GM18526 (cell line): Measurements from ENCODE around the gene ALPL.

Experiments
- POLR2A ChIP-seq: IDR thresholded peaks from 3 replicates; pipeline ENCODE4 v1.6.1; 2011; ENCODE audit not compliant: insufficient read length; ENCODE audit errors: extremely low read depth

ALPL gene

GRCh38 chr1:21562896-21563295, 53.7 kb downstream of the ALPL start:
- TF ChIP-seq POLR2A: no peak

- TF ChIP-seq POLR2A: no peak
Measured at GRCh38 chr1:21563971-21564370, 54.7 kb downstream of the ALPL start.

DNA sequence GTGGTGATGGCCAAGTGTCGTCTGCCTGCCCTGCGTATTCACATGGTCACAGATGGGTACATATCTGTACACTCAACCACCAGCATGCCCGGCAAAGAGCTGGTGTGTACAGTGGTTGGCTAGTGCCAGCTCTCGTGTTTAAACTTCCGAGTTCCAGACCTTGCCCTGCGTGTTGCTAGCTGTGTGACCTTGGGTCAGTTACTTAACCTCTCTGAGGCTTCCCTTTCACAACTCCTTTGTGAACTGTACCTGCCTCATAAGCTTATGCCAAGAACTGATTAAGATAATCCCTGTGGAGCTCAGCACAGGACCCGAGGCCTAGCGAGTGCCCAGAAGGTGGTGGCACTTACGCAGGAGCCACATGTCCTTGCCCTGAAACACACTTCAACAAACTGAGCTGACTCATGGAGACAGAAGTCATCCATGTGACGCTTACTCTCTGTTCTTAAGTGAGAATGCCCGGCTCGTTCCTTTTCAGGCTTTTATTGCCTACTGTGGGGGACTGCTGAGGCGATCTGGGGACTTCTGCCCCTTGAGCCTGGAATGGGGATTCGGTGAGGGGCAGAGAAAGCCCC, 55.4 kb downstream of the ALPL start:
- TF ChIP-seq POLR2A: no peak

GRCh38 chr1:21565285-21565684, 56.1 kb downstream of the ALPL start:
- TF ChIP-seq POLR2A: no peak

GRCh38 chr1:21567241-21568005, 58.2 kb downstream of the ALPL start:
- no peak for TF ChIP-seq POLR2A

DNA sequence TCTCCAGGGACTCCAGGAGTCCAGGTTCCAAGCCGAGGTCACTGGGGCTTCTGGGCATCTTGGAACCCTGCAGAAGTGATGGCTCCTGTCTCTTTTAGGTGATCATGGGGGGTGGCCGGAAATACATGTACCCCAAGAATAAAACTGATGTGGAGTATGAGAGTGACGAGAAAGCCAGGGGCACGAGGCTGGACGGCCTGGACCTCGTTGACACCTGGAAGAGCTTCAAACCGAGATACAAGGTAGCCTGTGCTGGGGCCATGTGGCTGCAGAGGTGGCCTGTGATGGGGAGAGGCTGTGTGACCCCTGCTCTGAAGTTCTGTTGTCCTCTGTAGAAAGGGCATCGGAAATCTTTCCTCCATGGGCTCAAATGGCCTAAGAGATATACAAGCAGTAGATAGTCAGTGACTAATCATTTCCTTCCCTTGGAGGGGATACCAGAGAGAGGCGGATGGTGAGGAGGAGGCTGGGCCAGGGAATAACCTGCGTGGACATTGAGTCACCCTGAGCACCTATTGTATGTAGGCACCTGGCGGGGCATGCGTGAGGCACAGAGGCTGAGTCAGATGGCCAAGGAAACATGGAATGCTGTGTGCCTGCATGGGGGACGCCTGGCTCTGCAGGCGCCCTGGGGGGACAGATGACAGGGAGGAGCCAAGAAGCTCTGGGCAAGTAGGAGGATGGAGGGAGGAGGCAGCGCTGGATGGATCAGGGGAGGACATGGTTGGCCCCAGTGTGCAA, 59.0 kb downstream of the ALPL start:
- no peak for TF ChIP-seq POLR2A

DNA sequence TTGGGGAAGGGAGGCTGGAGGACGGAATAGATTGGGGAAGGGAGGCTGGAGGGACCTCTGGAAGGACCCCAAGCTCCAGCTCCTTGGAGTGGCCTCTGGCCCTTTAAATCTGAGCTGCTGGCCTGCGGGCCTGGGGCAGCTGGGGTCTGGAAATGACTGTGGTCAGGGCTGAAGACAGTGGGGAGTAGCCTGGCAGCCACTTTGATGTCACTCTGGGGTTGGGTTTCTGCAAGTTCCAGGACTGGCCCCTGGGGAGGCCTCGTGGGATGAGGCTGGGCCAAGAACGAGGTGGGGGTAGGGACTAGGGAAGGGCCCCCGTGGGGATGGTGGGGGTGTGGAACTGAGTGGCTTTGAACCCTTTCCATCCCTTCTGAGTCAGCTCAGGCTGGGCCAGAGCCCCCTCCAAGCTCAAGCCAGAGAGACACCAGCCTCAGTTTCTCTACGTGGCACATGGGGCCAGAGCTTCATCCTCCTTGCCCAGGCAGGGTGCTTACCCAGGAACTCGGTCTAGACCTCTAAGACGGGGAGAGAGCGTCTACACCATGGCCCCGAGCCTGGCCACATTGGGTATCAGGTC, 59.7 kb downstream of the ALPL start:
- TF ChIP-seq POLR2A: no peak

DNA sequence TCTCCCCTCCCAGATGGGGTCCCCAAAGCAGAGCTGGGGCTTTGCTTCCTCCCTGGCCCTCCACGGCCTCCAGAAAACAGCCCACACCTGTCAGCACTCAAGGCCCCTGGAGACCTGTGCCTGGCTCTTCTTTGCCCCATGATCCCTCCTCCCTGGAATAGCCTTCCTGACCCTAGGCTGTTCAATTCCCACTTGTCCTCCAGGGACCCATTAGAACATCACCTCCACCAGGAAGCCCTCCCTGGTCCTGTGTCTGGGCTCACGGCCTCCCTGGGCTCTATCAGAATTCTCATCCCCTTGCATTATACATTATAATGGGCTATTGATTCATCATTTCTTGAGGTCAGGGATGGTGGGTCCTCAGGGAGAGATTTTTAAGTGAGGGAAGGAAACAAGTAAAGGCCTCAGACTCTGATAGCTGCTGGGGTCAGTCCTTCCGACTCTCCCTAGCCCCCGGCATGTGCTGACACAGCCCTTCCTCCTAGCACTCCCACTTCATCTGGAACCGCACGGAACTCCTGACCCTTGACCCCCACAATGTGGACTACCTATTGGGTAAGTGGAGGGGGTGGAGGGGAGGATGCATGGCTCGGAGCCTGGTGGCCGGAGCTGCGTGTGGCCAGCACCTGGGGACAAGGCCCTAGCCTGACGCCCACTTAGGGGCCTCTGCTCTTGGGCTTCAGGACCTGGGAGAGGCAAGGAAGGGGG, 60.8 kb downstream of the ALPL start:
- TF ChIP-seq POLR2A: no peak

DNA sequence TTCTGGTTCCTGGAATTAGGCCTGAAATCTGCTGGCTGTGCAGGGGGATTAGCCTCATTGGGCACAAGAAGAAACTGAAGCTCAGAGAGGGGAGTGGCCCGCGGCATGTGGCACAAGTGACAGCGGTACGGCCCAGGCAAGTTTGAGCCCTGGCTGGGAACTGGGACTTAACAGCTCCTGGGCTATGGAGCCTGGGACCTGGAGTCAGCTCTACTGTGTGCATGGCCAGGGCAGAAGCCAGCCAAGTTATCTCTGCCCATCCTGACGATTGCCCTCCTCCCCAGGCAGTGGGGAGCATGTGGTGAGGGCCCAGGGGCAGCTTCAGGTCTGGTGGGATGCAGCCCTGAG, 61.3 kb downstream of the ALPL start:
- TF ChIP-seq POLR2A: no peak

DNA sequence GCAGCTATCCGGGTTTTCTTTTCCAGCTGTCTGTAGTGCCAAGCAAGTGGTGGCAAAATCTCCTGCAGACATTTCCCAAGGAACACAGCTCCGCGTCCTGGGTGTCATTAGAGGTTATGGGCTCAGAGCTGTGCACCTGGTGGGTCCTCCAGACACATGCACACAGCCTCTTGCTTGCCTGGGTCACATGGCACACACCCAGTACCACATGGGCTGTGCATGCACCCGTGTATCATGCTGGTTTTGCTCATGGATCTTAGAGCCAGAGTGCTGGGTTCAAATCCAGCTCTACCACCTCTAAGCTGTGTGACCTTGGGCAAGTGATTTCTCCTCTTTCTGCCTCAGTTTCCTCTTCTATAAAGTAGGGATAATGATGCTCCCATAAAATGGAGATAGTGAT, 61.7 kb downstream of the ALPL start:
- no peak for TF ChIP-seq POLR2A

DNA sequence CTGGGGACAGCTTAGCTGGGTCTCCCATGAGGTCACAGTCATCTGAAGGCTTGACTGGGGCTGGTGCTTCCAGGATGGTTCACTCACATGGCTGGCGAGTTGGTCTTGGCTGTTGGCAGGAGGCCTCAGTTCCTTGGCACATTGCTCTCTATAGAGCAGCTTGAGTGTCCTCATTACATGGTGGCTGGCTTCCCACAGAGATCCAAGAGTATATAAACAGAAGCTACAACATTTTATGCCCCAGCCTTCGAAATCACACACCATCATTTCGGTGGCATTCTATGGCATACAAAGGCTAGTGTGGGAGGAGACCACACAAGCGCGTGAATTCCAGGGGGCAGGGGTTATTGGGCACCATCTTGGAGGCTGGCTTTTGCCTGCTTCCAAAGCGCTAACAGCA, 63.0 kb downstream of the ALPL start:
- TF ChIP-seq POLR2A: no peak

DNA sequence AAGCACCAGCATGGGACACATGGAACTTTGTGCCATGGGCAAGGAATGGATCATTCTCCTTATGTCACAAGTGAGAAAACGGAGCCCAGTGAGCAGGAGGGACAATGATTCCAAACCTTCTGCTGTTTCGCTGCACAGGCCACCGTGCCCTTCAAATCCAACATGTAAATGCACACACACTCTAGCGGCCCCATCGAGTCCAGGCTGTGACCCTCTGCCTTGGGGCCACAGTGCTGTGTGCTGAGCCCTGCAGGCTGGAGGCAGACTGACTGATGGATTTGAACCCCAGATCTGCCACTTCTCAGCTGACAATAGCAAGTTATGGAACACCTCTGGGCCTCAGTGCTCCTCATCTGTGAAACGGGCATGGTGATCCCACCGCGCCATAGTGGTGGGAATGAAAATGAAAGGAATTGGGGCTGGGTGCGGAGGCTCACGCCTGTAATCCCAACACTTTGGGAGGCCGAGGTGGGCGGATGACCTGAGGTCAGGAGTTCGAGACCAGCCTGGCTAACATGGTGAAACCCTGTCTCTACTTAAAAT, 63.6 kb downstream of the ALPL start:
- no peak for TF ChIP-seq POLR2A

DNA sequence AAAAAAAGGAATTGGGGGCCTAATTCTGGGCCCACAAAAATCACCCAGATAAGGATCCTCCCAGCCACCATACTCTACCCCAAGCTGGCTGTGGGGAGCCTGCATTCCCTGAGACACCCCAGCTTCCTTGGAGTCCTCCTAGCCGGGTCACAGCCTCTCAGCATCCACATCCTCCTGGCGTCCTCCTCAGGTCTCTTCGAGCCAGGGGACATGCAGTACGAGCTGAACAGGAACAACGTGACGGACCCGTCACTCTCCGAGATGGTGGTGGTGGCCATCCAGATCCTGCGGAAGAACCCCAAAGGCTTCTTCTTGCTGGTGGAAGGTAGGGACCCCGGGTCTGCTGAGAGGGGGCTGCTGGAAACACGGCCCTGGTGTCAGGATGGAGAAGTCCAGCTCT, 64.3 kb downstream of the ALPL start:
- no peak for TF ChIP-seq POLR2A

GRCh38 chr1:21573971-21574465, 64.8 kb downstream of the ALPL start:
- no peak for TF ChIP-seq POLR2A

DNA sequence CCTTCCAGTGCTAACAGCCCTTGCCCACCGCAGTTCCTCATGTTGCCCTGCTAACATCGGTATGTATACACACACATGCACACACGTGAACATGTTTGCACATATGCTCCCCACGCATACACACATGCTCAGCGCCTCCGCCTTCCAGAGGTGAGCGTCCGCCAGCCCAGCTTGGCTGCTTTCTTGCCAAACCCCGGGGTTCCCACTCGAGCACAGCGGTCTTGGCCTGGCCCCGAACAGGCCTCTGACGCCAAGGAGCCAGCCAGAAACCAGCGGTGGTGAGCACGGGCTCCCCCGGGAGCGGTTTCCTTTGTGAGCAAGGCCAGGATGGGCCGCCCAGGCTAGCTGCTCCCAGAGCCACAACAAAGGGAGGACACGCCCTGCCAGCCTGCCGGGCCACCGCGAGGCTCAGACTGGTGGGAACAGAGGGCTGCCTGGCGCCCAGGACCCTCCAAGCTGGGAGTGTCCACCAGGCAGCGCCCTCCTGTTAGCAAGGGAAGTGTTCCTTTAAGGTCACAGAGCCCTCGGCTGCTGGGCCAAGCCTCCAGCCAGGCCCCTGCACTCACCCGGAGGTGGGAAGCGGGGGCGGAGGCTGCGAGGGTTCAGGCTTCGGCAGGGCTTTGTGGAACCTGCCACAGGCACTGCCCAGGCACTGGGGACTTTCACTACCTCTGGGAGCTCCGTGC, 65.4 kb downstream of the ALPL start:
- no peak for TF ChIP-seq POLR2A

GRCh38 chr1:21575351-21575942, 66.2 kb downstream of the ALPL start:
- no peak for TF ChIP-seq POLR2A
